ENCODE measurements around the gene DNAJC5.

GRCh38 chr20:63967330-63968135 is 72.6 kb downstream of the DNAJC5 start:
- TF ChIP-seq, protein P1, sequence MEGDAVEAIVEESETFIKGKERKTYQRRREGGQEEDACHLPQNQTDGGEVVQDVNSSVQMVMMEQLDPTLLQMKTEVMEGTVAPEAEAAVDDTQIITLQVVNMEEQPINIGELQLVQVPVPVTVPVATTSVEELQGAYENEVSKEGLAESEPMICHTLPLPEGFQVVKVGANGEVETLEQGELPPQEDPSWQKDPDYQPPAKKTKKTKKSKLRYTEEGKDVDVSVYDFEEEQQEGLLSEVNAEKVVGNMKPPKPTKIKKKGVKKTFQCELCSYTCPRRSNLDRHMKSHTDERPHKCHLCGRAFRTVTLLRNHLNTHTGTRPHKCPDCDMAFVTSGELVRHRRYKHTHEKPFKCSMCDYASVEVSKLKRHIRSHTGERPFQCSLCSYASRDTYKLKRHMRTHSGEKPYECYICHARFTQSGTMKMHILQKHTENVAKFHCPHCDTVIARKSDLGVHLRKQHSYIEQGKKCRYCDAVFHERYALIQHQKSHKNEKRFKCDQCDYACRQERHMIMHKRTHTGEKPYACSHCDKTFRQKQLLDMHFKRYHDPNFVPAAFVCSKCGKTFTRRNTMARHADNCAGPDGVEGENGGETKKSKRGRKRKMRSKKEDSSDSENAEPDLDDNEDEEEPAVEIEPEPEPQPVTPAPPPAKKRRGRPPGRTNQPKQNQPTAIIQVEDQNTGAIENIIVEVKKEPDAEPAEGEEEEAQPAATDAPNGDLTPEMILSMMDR (IDR thresholded peaks at IDR 0.05): no peak
- TF ChIP-seq POLR2A (IDR thresholded peaks at IDR 0.05) (no peak), POLR2AphosphoS5 (IDR thresholded peaks at IDR 0.05) (no peak)

Measured in prostate gland (tissue), 2 donors.